ENCODE results near the gene SAMD5. TPM values are rescaled to one million over a fixed set of nuclear protein-coding genes. Genes with fewer than 3 reads are reported as not detected.

Gene SAMD5
- total RNA-seq: 0.60 and 1.3 TPM in 2 replicates

GRCh38 chr6:147508042-147508865 lies at the start of gene SAMD5:
Gene SAMD5, plus strand, starts transcription at chr6:147508690. Its CDS starts 239 bp downstream, at chr6:147508929.

Measured in pericardium fibroblast (primary cell).